Neural cell (in vitro differentiated cells): Measurements from ENCODE around the gene RNPEPL1. TPM values are rescaled to one million over a fixed set of nuclear protein-coding genes. Genes with fewer than 3 reads are reported as not detected.

Experiments
- H2AFZ ChIP-seq: fragments of 200-600, 300-800 bp; sonication (generic), shearing (Covaris generic); 2 replicates; pipeline ENCODE4 v1.6.0; 2014; ENCODE audit warnings: low read depth, mild to moderate bottlenecking, antibody characterized with exemption, low read length, moderate library complexity
- H3F3A ChIP-seq: fragments of 200-600 bp; shearing (Covaris generic); 2 replicates; pipeline ENCODE4 v1.6.1; 2016; ENCODE audit warnings: mild to moderate bottlenecking, moderate library complexity, mixed read lengths, antibody characterized with exemption, low read length; ENCODE audit not compliant: insufficient read depth, poor library complexity, severe bottlenecking
- H3K27ac ChIP-seq: fragments of 200-600, 300-800 bp; sonication (generic), shearing (Covaris generic); 2 replicates; pipeline ENCODE4 v1.5.1; 2014; ENCODE audit warnings: mild to moderate bottlenecking, low read length, moderate library complexity
- H3K27me3 ChIP-seq: fragments of 300-800, 200-600 bp; sonication (generic), shearing (Covaris generic); 2 replicates; pipeline ENCODE4 v1.6.0; 2014; ENCODE audit warnings: mild to moderate bottlenecking, low read depth, low read length, moderate library complexity; ENCODE audit not compliant: insufficient read depth
- H3K36me3 ChIP-seq: fragments of 300-800, 200-600 bp; sonication (generic), shearing (Covaris generic); 2 replicates; pipeline ENCODE4 v1.5.1; 2014; ENCODE audit warnings: mild to moderate bottlenecking, antibody characterized with exemption, low read length, moderate library complexity; ENCODE audit not compliant: insufficient read depth
- H3K4me2 ChIP-seq: fragments of 300-800, 200-600 bp; sonication (generic), shearing (Covaris generic); 2 replicates; pipeline ENCODE4 v1.6.0; 2014; ENCODE audit warnings: mild to moderate bottlenecking, low read length
- H3K4me3 ChIP-seq: fragments of 300-800, 200-600 bp; sonication (generic), shearing (Covaris generic); 2 replicates; pipeline ENCODE4 v1.5.1; 2014; ENCODE audit warnings: mild to moderate bottlenecking, low read length, moderate library complexity
- H3K79me2 ChIP-seq: fragments of 200-600 bp; shearing (Covaris generic); replicated peaks from 2 replicates; pipeline ENCODE4 v1.6.0; 2014; ENCODE audit warnings: mild to moderate bottlenecking, low read length, moderate library complexity; ENCODE audit not compliant: insufficient read depth
- H3K9ac ChIP-seq: fragments of 300-800, 200-600 bp; sonication (generic), shearing (Covaris generic); 2 replicates; pipeline ENCODE4 v1.6.1; 2016; ENCODE audit warnings: mild to moderate bottlenecking, low read length, mixed read lengths
- H3K9me2 ChIP-seq: fragments of 200-600 bp; shearing (Covaris generic); 2 replicates; pipeline ENCODE4 v1.6.1; 2016; ENCODE audit warnings: mild to moderate bottlenecking, low read length, mixed read lengths; ENCODE audit not compliant: insufficient read depth
- H3K9me3 ChIP-seq: fragments of 200-600, 300-800 bp; sonication (generic), shearing (Covaris generic); 2 replicates; pipeline ENCODE4 v1.6.1; 2016; ENCODE audit warnings: mild to moderate bottlenecking, mixed run types, low read length, moderate library complexity, mixed read lengths
- H4K20me1 ChIP-seq: fragments of 200-600 bp; shearing (Covaris generic); 2 replicates; pipeline ENCODE4 v1.6.1; 2016; ENCODE audit warnings: mild to moderate bottlenecking, mixed run types; ENCODE audit not compliant: insufficient read depth
- EP300 ChIP-seq: fragments of 450-650 bp; conservative IDR thresholded peaks from 2 replicates; pipeline ENCODE4 v1.6.1; 2014; ENCODE audit warnings: antibody characterized with exemption, mild to moderate bottlenecking, moderate library complexity; ENCODE audit not compliant: poor library complexity, severe bottlenecking
- EZH2 ChIP-seq: fragments of 200-600, 300-800 bp; shearing (Covaris generic), sonication (generic); IDR thresholded peaks from 2 replicates; pipeline ENCODE4 v1.6.1; 2014; ENCODE audit warnings: antibody characterized with exemption, low read length, borderline replicate concordance, mild to moderate bottlenecking; ENCODE audit not compliant: insufficient read depth, poor library complexity, severe bottlenecking
- MXI1 ChIP-seq: fragments of 450-650 bp; conservative IDR thresholded peaks from 2 replicates; pipeline ENCODE4 v1.6.1; 2014; ENCODE audit warnings: antibody characterized with exemption, mild to moderate bottlenecking; ENCODE audit not compliant: poor library complexity, severe bottlenecking
- POLR2AphosphoS5 ChIP-seq: IDR thresholded peaks from 2 replicates; pipeline ENCODE4 v1.6.1; 2012
- RAD21 ChIP-seq: fragments of 450-650 bp; conservative IDR thresholded peaks from 2 replicates; pipeline ENCODE4 v1.6.1; 2014; ENCODE audit warnings: antibody characterized with exemption, mild to moderate bottlenecking, moderate library complexity
- SMC3 ChIP-seq: fragments of 450-650 bp; conservative IDR thresholded peaks from 2 replicates; pipeline ENCODE4 v1.6.1; 2014; ENCODE audit warnings: antibody characterized with exemption, mild to moderate bottlenecking, moderate library complexity; ENCODE audit not compliant: poor library complexity
- TAF1 ChIP-seq: IDR thresholded peaks from 2 replicates; pipeline ENCODE4 v1.6.1; 2012; ENCODE audit warnings: low read depth
- polyA plus RNA-seq: library from polyadenylated mRNA; depleted of rRNA; stranded (reverse); fragments of >200 nt; gene quantifications from 2 replicates; pipeline ENCODE4 v1.2.3, GENCODE V29; 2014
- TF ChIP-seq, protein P1 (sequence below): IDR thresholded peaks from 2 replicates; pipeline ENCODE4 v1.6.1; 2012; ENCODE audit warnings: borderline replicate concordance
- TF ChIP-seq, protein P2 (sequence below): fragments of 450-650 bp; IDR thresholded peaks from 2 replicates; pipeline ENCODE4 v1.5.1; 2014; ENCODE audit warnings: antibody characterized with exemption, mild to moderate bottlenecking, moderate library complexity; ENCODE audit not compliant: poor library complexity, severe bottlenecking

Gene RNPEPL1
- polyA plus RNA-seq, 1 donor from 2014 or later: 16.1 TPM

DNA sequence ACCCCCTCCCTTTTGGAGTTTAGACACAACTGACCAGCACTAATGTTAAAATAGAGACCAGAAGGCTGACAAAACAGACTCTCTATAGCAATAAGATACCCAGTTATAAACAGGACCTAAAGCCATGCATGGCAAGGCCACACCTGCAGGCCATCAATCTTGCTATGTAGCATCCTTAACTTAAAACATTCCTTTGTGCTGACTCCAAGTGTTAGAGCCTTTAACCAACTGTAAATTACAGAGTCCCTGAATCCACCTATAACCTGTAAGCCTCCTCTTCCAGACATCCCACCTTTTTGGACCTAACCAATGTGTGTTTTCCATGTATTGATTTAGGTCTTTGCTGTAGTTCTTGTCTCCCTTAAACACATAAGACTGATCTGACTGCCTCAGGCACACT lies 28.4 kb upstream of the RNPEPL1 start:
- no peaks in the 10 kb centered on the region for H3K27me3 ChIP-seq
- no peaks in the 10 kb centered on the region for H3K9me2 ChIP-seq
- TF ChIP-seq, protein P1, sequence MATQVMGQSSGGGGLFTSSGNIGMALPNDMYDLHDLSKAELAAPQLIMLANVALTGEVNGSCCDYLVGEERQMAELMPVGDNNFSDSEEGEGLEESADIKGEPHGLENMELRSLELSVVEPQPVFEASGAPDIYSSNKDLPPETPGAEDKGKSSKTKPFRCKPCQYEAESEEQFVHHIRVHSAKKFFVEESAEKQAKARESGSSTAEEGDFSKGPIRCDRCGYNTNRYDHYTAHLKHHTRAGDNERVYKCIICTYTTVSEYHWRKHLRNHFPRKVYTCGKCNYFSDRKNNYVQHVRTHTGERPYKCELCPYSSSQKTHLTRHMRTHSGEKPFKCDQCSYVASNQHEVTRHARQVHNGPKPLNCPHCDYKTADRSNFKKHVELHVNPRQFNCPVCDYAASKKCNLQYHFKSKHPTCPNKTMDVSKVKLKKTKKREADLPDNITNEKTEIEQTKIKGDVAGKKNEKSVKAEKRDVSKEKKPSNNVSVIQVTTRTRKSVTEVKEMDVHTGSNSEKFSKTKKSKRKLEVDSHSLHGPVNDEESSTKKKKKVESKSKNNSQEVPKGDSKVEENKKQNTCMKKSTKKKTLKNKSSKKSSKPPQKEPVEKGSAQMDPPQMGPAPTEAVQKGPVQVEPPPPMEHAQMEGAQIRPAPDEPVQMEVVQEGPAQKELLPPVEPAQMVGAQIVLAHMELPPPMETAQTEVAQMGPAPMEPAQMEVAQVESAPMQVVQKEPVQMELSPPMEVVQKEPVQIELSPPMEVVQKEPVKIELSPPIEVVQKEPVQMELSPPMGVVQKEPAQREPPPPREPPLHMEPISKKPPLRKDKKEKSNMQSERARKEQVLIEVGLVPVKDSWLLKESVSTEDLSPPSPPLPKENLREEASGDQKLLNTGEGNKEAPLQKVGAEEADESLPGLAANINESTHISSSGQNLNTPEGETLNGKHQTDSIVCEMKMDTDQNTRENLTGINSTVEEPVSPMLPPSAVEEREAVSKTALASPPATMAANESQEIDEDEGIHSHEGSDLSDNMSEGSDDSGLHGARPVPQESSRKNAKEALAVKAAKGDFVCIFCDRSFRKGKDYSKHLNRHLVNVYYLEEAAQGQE: no peak
- TF ChIP-seq MXI1: no peak
- TF ChIP-seq EZH2: no peak
- no peak for TF ChIP-seq TAF1
- no peak for TF ChIP-seq POLR2AphosphoS5
- TF ChIP-seq RAD21: no peak
- H2AFZ ChIP-seq: no peak overlapping the region
- no peaks in the 10 kb centered on the region for H4K20me1 ChIP-seq
- H3K79me2 ChIP-seq: no peaks in the 10 kb centered on the region
- H3K4me3 ChIP-seq: no peak overlapping the region
- no peak overlapping the region for H3K9ac ChIP-seq
- no peaks in the 10 kb centered on the region for H3K9me3 ChIP-seq
- no peak overlapping the region for H3K4me2 ChIP-seq
- no peak overlapping the region for H3K27ac ChIP-seq
- no peaks in the 10 kb centered on the region for H3F3A ChIP-seq
- no peaks in the 10 kb centered on the region for H3K36me3 ChIP-seq

DNA sequence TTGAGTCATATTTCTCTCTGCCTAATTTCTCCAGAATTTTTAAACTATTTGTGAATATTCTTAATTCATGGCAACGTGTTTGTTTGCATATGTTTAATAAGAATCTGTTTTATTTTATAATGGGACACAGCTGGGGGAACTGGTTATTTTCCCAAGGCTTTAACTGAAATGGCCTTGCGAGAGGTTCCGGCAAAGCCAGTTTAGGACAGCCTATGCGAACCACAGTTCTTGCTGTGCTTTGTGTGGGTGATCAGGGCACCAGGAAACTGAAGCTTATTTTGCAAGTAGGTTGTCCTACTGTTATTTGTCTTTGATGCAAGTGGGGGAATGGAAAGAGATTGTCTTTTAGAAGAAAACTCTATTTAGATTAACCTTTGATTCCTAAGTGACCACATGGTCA lies 17.0 kb upstream of the RNPEPL1 start:
- no peaks in the 10 kb centered on the region for H3K36me3 ChIP-seq
- no peak for TF ChIP-seq EP300
- TF ChIP-seq, protein P2, sequence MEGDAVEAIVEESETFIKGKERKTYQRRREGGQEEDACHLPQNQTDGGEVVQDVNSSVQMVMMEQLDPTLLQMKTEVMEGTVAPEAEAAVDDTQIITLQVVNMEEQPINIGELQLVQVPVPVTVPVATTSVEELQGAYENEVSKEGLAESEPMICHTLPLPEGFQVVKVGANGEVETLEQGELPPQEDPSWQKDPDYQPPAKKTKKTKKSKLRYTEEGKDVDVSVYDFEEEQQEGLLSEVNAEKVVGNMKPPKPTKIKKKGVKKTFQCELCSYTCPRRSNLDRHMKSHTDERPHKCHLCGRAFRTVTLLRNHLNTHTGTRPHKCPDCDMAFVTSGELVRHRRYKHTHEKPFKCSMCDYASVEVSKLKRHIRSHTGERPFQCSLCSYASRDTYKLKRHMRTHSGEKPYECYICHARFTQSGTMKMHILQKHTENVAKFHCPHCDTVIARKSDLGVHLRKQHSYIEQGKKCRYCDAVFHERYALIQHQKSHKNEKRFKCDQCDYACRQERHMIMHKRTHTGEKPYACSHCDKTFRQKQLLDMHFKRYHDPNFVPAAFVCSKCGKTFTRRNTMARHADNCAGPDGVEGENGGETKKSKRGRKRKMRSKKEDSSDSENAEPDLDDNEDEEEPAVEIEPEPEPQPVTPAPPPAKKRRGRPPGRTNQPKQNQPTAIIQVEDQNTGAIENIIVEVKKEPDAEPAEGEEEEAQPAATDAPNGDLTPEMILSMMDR: no peak
- TF ChIP-seq RAD21: no peak
- TF ChIP-seq EZH2: no peak
- TF ChIP-seq, protein P1: no peak
- TF ChIP-seq MXI1: no peak
- TF ChIP-seq SMC3: no peak
- TF ChIP-seq TAF1: no peak
- TF ChIP-seq POLR2AphosphoS5: no peak

More for the DNA sequence above, 17.0 kb upstream of the RNPEPL1 start:
- Histone ChIP-seq H3K79me2 (no peaks in the 10 kb centered on the region), H3F3A (no peaks in the 10 kb centered on the region), H3K4me2 (no peak overlapping the region), H3K9me3 (no peaks in the 10 kb centered on the region), H3K4me3 (no peak overlapping the region), H3K9me2 (no peaks in the 10 kb centered on the region), H3K27me3 (no peaks in the 10 kb centered on the region), H2AFZ (no peak overlapping the region), H3K27ac (no peak overlapping the region), H4K20me1 (no peaks in the 10 kb centered on the region), H3K9ac (no peak overlapping the region)
